Bronchial epithelial cell (primary cell): ENCODE results near the gene CEP76. TPM values are rescaled to one million over a fixed set of nuclear protein-coding genes. Genes with fewer than 3 reads are reported as not detected.
A peak's percentile ranks its signal among the peaks of the same experiment; 100 is the strongest.
"Not testable (repeated sequence)": the region's sequence is repeated elsewhere in the genome, so short reads cannot be mapped to it uniquely, and the experiment has no call there.

Source experiments
- DNase-seq: peaks from one replicate; pipeline ENCODE4 v3.0.0-alpha.2; 2010; ENCODE audit warnings: low read depth
- FAIRE-seq: peaks from 2 replicates; lab custom pipeline; 2011; peaks lifted over from hg19 to GRCh38; lab: Jason Lieb, UNC
- H3K27me3 ChIP-seq: 2 replicates; pipeline ENCODE4 v1.5.1; 2011; ENCODE audit warnings: low read length; ENCODE audit not compliant: control insufficient read depth, insufficient read depth
- H3K36me3 ChIP-seq: 2 replicates; pipeline ENCODE4 v1.5.1; 2011; ENCODE audit warnings: low read length; ENCODE audit not compliant: control insufficient read depth, insufficient read depth
- H3K4me3 ChIP-seq: 2 replicates; pipeline ENCODE4 v1.5.1; 2011; ENCODE audit warnings: mild to moderate bottlenecking, low read depth, low read length, control low read depth
- total RNA-seq: library from RNA; depleted of rRNA; stranded (reverse); fragments of >200 nt; gene quantifications from 2 replicates; pipeline ENCODE4 v1.2.1, GENCODE V29; 2014
- TF ChIP-seq, protein P1 (sequence below): IDR thresholded peaks from 2 replicates; pipeline ENCODE4 v1.5.1; 2011; ENCODE audit warnings: mild to moderate bottlenecking, moderate library complexity, low read length, control low read depth, inconsistent platforms; ENCODE audit not compliant: insufficient read depth, severe bottlenecking

The CEP76 gene
- total RNA-seq, 1 donor from 2014 or later: 11.3 TPM

DNA sequence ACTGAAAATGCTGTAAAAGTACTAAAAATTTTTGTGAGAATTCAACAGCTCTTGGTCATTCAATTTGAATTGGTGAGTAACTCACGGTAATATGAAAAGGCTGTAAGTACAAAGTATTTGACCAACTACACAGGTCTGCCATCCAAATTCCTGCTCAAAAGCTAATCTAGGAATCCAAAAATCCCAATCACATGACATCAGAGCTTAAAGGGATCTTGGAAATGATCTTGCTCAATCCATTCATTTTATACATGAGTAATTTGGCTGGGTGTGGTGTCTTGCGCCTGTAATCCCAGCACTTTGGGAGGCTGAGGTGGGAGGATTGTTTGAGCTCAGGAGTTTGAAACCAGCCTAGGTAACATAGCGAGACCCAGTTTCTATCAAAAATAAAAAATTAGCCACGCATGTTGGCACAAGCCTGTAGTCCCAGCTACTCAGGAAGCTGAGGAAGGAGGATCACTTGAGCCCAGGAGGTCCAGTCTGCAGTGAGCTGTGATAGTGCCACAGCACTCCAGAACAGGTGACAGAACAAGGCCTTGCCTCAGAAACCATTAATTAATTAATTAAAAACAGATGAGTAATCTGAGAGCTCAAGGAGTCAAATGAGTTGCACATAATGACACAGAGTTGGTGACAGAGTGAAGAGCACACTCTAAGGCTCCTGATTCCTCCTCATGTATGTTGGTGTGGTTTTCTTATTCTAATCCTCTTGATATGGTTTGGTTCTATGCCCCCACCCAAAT is 64.5 kb downstream of the CEP76 start:
- FAIRE-seq: no peak
- Histone ChIP-seq H3K4me3 (no peak overlapping the region), H3K27me3 (no peaks in the 10 kb centered on the region), H3K36me3 (peaks cover 3% of the 10 kb centered on the region)
- peak; percentile 79 for DNase-seq
- TF ChIP-seq, protein P1, sequence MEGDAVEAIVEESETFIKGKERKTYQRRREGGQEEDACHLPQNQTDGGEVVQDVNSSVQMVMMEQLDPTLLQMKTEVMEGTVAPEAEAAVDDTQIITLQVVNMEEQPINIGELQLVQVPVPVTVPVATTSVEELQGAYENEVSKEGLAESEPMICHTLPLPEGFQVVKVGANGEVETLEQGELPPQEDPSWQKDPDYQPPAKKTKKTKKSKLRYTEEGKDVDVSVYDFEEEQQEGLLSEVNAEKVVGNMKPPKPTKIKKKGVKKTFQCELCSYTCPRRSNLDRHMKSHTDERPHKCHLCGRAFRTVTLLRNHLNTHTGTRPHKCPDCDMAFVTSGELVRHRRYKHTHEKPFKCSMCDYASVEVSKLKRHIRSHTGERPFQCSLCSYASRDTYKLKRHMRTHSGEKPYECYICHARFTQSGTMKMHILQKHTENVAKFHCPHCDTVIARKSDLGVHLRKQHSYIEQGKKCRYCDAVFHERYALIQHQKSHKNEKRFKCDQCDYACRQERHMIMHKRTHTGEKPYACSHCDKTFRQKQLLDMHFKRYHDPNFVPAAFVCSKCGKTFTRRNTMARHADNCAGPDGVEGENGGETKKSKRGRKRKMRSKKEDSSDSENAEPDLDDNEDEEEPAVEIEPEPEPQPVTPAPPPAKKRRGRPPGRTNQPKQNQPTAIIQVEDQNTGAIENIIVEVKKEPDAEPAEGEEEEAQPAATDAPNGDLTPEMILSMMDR: no peak

DNA sequence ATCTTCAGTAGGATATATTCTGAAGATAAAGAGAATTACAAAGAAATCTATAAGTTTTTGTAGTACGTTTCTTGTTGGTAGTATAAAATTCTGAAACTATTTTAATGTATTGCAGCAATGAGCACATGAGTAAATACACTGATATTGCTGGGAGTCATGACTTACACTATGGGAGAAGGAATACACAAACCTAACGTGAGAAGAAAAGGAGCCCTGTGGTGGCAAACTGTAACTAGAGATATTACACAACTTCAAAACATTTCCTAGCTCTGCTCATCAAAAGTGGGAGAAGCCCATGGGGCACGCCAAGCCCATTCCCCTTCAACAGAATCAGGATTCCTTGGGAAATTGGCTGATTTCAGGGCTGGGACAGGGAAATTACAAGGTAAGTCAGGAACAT is 65.1 kb downstream of the CEP76 start:
- FAIRE-seq: no peak
- peaks cover 3% of the 10 kb centered on the region for H3K36me3 ChIP-seq
- H3K27me3 ChIP-seq: no peaks in the 10 kb centered on the region
- DNase-seq: no peak
- TF ChIP-seq, protein P1: no peak
- no peak overlapping the region for H3K4me3 ChIP-seq

DNA sequence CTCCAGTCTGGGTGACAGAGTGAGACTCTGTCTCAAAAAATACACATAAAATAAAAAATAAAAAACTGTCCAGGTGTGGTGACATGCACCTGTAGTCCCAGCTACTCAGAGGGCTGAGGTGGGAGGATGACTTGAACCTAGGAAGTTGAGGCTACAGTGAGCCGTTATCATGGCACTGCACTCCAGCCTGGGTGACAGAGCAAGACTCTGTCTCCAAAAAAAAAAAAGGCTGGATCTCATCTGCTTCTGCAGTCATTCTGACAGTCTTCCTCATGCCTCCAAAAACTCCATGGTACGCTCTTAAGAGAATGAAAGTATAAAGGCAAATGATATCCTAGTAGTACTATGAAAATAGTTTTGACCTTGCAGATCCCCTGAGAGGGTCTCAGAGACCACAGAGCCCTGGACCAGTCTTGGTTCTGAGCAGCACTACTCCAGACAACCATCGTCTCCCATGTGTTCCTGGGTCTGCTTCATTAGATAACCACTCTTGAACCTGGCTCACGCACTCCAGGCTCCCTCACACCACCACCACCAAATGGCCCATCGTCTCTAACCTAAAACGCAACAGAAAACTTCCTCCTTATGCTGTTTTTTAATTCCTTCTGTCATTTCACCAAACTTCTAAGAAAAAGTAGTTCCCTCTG is 70.6 kb downstream of the CEP76 start:
- H3K4me3 ChIP-seq: no peak overlapping the region
- FAIRE-seq: no peak
- no peaks in the 10 kb centered on the region for H3K36me3 ChIP-seq
- H3K27me3 ChIP-seq: no peaks in the 10 kb centered on the region
- DNase-seq: no peak
- TF ChIP-seq, protein P1: no peak

DNA sequence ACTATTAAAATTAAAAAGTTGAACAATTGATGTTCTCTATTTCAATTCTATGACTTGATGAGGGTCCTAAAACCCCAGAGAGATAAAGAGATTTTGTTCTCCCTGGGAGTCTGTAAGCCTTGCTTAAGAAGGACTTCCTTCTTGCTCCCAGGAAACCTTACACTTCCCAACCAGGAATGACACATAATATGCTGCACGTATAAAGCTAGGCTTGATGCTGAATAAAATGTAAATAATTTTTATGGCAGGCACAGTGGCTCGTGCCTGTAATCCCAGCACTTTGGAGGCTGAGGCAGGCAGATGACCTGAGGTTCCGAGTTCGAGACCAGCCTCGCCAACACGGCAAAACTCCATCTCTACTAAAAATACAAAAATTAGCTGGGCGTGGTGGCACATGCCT is 72.4 kb downstream of the CEP76 start:
- TF ChIP-seq, protein P1: no peak
- DNase-seq (peak; percentile 76), FAIRE-seq (no peak)
- Histone ChIP-seq H3K36me3 (no peaks in the 10 kb centered on the region), H3K4me3 (no peak overlapping the region), H3K27me3 (no peaks in the 10 kb centered on the region)

DNA sequence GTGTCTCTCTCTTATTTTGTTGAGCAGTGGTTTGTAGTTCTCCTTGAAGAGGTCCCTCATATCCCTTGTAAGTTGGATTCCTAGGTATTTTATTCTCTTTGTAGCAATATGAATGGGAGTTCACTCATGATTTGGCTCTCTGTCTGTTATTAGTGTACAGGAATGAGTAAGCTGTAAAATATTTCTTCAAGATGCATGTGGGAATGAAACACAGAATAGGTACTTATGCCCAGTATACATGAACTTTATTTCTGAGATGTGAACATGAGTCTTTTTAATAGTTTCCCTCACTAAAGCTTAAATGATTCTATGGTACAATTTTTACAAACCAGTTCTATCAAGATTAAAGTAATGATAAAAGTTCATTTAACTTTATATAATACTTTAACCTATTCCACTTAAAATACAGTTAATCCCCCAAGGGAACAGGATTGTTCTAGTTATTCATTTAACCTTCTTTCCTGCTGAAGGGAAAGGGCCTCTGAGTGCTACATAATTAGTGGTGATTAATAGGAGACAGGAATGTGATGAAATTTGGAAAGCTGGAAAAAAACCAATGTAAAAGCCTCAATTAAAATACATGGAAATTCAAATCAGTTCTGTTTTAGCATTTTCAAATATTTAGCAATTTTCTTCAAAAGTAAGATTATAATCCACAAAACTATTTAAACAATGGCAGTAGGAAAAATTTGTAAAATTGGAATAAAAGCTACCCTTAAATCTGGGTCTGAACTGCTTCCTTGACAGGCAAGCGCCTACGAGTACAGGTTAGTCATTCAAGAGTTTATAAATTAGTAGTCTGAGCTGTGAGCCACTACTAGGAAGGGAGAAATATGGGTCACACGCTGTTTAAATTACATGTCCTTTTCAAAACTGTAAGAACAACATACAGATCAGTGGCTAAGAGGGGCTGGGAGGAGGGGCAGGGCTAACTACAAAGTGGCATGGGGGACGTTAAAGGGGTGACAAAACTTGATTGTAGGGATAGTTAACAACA is 73.5 kb downstream of the CEP76 start:
- Histone ChIP-seq H3K27me3 (no peaks in the 10 kb centered on the region), H3K4me3 (no peak overlapping the region), H3K36me3 (no peaks in the 10 kb centered on the region)
- peak; percentile 84 for DNase-seq
- no peak for FAIRE-seq
- TF ChIP-seq, protein P1: no peak

GRCh38 chr18:12627199-12627598 is 75.3 kb downstream of the CEP76 start:
- DNase-seq, H3K36me3 ChIP-seq, H3K27me3 ChIP-seq, FAIRE-seq, H3K4me3 ChIP-seq: not testable (repeated sequence)
